ENCODE measurements around the gene ZNF853. TPM values are rescaled to one million over a fixed set of nuclear protein-coding genes. Genes with fewer than 3 reads are reported as not detected.

The ZNF853 gene
- total RNA-seq, 2 donors from 2014 or later, result 3.6 to 11.2 TPM

GRCh38 chr7:6589829-6590644, 25.4 kb upstream of the ZNF853 start, which contains the start of gene INTS15:
TSS of gene INTS15 (plus strand) at chr7:6590021. CDS start at chr7:6590284, 263 bp downstream.
- peak in 2 of 3 donors; percentile 31 to 64 for TF ChIP-seq POLR2A (IDR thresholded peaks at IDR 0.05)
- TF ChIP-seq, protein P1, sequence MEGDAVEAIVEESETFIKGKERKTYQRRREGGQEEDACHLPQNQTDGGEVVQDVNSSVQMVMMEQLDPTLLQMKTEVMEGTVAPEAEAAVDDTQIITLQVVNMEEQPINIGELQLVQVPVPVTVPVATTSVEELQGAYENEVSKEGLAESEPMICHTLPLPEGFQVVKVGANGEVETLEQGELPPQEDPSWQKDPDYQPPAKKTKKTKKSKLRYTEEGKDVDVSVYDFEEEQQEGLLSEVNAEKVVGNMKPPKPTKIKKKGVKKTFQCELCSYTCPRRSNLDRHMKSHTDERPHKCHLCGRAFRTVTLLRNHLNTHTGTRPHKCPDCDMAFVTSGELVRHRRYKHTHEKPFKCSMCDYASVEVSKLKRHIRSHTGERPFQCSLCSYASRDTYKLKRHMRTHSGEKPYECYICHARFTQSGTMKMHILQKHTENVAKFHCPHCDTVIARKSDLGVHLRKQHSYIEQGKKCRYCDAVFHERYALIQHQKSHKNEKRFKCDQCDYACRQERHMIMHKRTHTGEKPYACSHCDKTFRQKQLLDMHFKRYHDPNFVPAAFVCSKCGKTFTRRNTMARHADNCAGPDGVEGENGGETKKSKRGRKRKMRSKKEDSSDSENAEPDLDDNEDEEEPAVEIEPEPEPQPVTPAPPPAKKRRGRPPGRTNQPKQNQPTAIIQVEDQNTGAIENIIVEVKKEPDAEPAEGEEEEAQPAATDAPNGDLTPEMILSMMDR (IDR thresholded peaks at IDR 0.05), result peak; percentile 12 to 99 (median 94)
- peak within 1 kb of the TSS; percentile 26 to 93 for H3K4me3 ChIP-seq
- no peaks in the 10 kb centered on the region for H3K27me3 ChIP-seq
- H3K36me3 ChIP-seq (replicated peaks in 1 of 2; ENCODE audit: insufficient read depth in 1 of 2, low read depth in 2 of 2), result peaks cover 5 to 11% of the 10 kb centered on the region in 2 donors
- H3K4me1 ChIP-seq, result peaks cover 19% of the 10 kb centered on the region
- WGBS, 2 donors, result 0% methylated on average over 4 to 75 of the region's 107 CpGs
- intact Hi-C loops (cut with DNase I), result no loop called here
- no peaks in the 10 kb centered on the region for H3K9me3 ChIP-seq
- peak within 1 kb of the TSS; percentile 73 to 88 (median 82) for H3K27ac ChIP-seq
- DNase-seq (peak; percentile 75 to 85 (median 82)), ATAC-seq (peak; percentile 97)

GRCh38 chr7:6590645-6591110, 24.7 kb upstream of the ZNF853 start:
- Histone ChIP-seq H3K4me3 (peak overlapping the region; percentile 26 to 93), H3K9me3 (no peaks in the 10 kb centered on the region), H3K36me3 (replicated peaks in 1 of 2; ENCODE audit: insufficient read depth in 1 of 2, low read depth in 2 of 2) (peaks cover 5 to 15% of the 10 kb centered on the region in 2 donors), H3K27ac (peak overlapping the region; percentile 73 to 88 (median 82)), H3K4me1 (peaks cover 19% of the 10 kb centered on the region), H3K27me3 (no peaks in the 10 kb centered on the region)
- intact Hi-C loops (cut with DNase I), result no loop called here
- WGBS, 2 donors, result 6% methylated on average over 9 to 10 of the region's 10 CpGs
- DNase-seq (no peak), ATAC-seq (no peak)
- TF ChIP-seq, protein P1 (IDR thresholded peaks at IDR 0.05), result no peak
- TF ChIP-seq POLR2A (IDR thresholded peaks at IDR 0.05), result no peak

- ATAC-seq (no peak), DNase-seq (no peak)
- Histone ChIP-seq H3K27me3 (no peaks in the 10 kb centered on the region), H3K4me1 (no peaks in the 10 kb centered on the region), H3K4me3 (no peak overlapping the region), H3K27ac (no peak overlapping the region), H3K36me3 (replicated peaks in 1 of 2; ENCODE audit: insufficient read depth in 1 of 2, low read depth in 2 of 2) (peaks cover 0 to 28% of the 10 kb centered on the region in 2 donors), H3K9me3 (no peaks in the 10 kb centered on the region)
- intact Hi-C loops (cut with DNase I), result no loop called here
- 91% methylated on average over 10 to 15 of the region's 15 CpGs for WGBS, 2 donors
- TF ChIP-seq, protein P1 (IDR thresholded peaks at IDR 0.05), result no peak
- no peak for TF ChIP-seq POLR2A (IDR thresholded peaks at IDR 0.05)
Measured at GRCh38 chr7:6600093-6600492, 15.3 kb upstream of the ZNF853 start.

GRCh38 chr7:6604458-6604857, 11.0 kb upstream of the ZNF853 start:
- no peak overlapping the region for H3K4me3 ChIP-seq
- H3K9me3 ChIP-seq, result no peaks in the 10 kb centered on the region
- H3K27ac ChIP-seq, result no peak overlapping the region
- no peak for DNase-seq
- H3K27me3 ChIP-seq, result no peaks in the 10 kb centered on the region
- intact Hi-C loops (cut with DNase I), result no loop called here
- WGBS, 2 donors, result 85 to 100% methylated on average over 5 to 8 of the region's 10 CpGs
- no peak for TF ChIP-seq POLR2A (IDR thresholded peaks at IDR 0.05)
- TF ChIP-seq, protein P1 (IDR thresholded peaks at IDR 0.05), result no peak
- H3K4me1 ChIP-seq, result no peaks in the 10 kb centered on the region
- H3K36me3 ChIP-seq (replicated peaks in 1 of 2; ENCODE audit: insufficient read depth in 1 of 2, low read depth in 2 of 2), result peaks cover 0 to 6% of the 10 kb centered on the region in 2 donors
- no peak for ATAC-seq

All from body of pancreas (tissue), 4 donors.